Posterior cingulate gyrus (tissue), 11 donors: ENCODE measurements around the gene NEK7.
"Not testable (repeated sequence)": the region's sequence is repeated elsewhere in the genome, so short reads cannot be mapped to it uniquely, and the experiment has no call there.

Experiments used
- DNase-seq, 10 donors: peaks; one replicate each; pipeline versions ENCODE4 v3.0.0 to v3.0.0-alpha.2; 2020 to 2021; ENCODE audit warnings: mixed read lengths in 3 of 10
- intact Hi-C: fragments of 100-400 bp; cut with DNase I; formaldehyde crosslinking; loops from one replicate; pipeline ENCODE4 v1.15.1; 2023

Gene NEK7

GRCh38 chr1:198275597-198275996, 118.8 kb downstream of the NEK7 start:
- no peak for DNase-seq
- intact Hi-C loops: no loop called here

DNA sequence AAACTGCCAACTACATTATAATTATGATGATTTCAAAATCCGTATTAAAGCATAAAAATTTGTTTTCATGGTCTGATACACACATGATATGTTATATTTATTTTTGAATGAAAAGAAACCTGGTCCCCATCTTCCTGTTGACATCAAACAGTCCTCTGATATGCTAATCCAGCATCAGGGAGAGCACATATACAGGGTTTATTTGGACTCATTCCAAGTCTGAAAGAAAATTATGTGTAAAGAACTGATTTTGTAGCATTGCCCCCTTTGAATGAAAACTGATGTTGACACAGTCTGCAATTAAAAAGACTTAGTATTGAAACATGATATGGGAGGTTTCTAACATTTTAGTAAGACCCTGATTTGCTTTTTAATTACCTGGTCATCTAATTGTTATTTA, 119.4 kb downstream of the NEK7 start:
- DNase-seq: no peak
- intact Hi-C loops: no loop called here

DNA sequence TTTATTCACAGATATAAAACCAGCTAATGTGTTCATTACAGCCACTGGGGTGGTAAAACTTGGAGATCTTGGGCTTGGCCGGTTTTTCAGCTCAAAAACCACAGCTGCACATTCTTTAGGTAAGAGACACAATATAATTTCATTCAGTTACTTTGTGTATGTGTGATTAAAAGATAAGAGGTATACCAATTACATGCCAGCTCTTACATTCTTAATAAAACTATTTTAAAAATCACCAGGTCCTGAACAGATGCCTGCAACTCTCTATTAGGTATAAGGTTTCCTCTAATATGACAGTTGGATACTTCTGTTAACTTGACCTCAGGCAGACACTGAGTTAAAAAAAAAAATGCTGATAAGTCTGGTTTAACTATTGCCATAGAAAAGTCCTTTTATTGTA, 122.1 kb downstream of the NEK7 start:
- intact Hi-C loops: no loop called here
- DNase-seq: no peak

DNA sequence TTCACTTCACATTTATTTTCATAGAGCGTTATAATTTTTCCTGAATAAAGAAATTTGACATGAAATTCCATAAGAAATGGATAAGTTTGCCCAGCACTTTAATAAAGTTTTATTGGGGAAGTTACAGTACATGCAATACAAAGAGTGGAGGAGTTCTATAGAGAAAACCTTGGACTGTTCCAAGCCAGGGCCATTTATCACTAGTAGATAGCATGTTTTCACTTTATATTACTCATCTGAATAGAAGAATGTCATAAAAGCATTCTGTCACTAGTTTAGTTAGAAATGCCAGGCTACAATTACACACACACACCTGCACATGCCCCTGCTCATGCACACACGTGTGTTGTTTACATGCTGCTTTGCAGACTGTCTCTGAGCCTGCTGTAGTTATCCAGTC, 123.3 kb downstream of the NEK7 start:
- intact Hi-C loops: no loop called here
- DNase-seq: no peak

DNA sequence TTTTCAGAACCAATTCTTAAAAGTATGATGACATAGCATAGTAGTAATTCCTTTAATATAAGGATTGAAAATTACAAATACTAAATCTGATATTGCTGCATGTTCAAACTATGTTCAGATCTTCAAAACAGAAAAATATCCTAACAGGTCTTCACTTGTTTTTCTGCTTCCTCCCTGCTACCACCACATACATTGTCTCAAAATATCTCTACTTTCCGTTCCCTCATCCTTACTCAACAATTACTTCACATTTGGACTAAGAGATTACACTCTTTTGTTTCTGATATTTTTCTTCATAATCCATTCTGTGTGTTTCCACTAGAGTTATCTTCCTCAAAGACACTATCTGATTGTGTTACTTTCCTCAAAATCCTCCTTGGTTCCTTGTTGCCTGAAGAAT, 125.1 kb downstream of the NEK7 start:
- no peak for DNase-seq
- intact Hi-C loops: no loop called here

- intact Hi-C loops: no loop called here
- DNase-seq: no peak
These were observed 126.4 kb downstream of the NEK7 start for GRCh38 chr1:198283222-198283621.

GRCh38 chr1:198287916-198288315, 131.1 kb downstream of the NEK7 start:
- intact Hi-C loops: no loop called here
- DNase-seq: no peak

GRCh38 chr1:198290089-198290683, 133.4 kb downstream of the NEK7 start:
- peak in 1 of 10 donors; percentile 43 for DNase-seq
- intact Hi-C loops: no loop called here

GRCh38 chr1:198291036-198291435, 134.2 kb downstream of the NEK7 start:
- intact Hi-C loops: no loop called here
- DNase-seq: no peak

- no peak for DNase-seq
- intact Hi-C loops: no loop called here
These were observed 135.1 kb downstream of the NEK7 start for GRCh38 chr1:198291924-198292323.

DNA sequence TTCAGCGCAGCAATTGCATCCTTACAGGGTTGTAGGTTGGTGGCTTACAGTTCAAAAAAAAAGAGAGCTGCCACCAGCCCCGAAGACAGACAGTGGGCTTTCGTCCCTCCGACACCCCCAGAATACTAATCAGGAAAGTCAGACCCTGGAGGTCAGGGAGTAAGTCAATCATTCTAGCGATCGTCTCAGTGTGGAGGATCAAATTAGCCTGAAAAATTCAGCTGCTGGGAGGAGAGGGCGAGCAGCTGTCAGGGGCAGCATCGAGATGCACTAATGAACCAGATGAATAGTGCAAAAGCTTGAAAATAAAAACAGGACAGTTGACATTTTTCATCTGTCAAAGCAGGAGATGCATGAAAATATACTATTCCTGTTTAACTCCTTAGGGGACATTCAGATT, 138.4 kb downstream of the NEK7 start:
- intact Hi-C loops: no loop called here
- DNase-seq: no peak

DNA sequence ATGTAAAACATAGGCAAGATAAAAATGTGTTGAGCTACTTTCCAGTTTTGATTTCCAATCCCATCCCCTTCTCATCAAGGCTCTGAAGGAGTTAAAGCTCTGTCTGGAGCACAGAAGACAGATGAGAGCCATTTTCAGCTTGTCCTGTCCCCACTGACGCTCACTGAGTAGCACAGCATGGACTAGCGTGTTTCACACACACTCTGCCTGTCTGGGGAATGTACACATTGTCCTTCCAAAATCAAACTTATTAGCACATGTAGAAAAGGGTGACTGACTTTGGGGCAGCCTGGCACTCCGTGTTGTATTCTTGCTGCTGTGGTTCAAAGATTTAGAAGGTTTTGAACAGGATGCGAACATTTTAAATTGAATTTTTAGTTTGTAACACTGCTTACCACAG, 139.2 kb downstream of the NEK7 start:
- peak in 5 of 10 donors; percentile 5 to 63 (median 26) for DNase-seq
- intact Hi-C loops: no loop called here

- no peak for DNase-seq
- intact Hi-C loops: no loop called here
These were observed 140.5 kb downstream of the NEK7 start for GRCh38 chr1:198297281-198297680.

- DNase-seq: peak in 6 of 10 donors; percentile 19 to 88 (median 48)
These were observed 141.8 kb downstream of the NEK7 start for GRCh38 chr1:198298640-198299039.

DNA sequence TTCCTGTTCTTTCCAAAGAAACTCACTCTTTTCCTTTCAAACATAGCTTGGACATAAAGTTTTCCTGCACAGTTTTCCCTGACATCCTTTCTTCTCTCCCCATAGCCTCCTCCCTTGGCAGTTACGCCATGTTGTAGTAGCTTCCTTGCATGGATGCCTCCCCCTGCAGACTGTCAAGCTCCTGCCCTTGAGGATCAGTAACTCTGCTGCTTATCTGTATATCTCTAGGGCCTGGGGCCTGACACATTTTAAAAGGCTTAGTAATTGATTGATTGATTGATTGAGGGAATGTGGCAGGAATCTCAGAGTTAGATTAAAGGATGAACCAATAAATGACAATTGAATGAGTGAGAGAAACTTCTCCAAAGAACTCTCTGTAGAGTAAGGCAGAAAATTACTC, 143.7 kb downstream of the NEK7 start:
- intact Hi-C loops: no loop called here
- no peak for DNase-seq

More at GRCh38 chr1:198298640-198299039, 141.8 kb downstream of the NEK7 start:
- intact Hi-C loops: no loop called here

GRCh38 chr1:198304431-198304830, 147.6 kb downstream of the NEK7 start:
- intact Hi-C loops: no loop called here
- DNase-seq: no peak

GRCh38 chr1:198314817-198315216, 158.0 kb downstream of the NEK7 start:
- DNase-seq: peak in 2 of 10 donors; percentile 46 to 76

DNA sequence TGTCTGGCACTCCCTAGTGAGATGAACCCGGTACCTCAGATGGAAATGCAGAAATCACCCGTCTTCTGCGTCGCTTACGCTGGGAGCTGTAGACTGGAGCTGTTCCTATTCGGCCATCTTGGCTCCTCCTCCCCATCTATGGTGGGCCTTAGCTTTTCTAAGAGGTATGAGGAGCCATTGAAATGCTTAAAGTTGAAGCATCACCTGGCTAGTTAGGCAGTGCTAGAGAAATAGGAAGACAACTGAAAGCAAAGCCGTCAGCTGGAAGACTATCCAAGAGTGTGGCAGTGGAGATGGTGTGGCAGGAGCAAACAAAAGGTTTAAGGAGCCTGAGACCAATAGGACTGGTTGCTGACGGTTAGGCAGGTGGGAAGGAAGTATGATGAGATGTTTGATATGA, 158.5 kb downstream of the NEK7 start:
- DNase-seq, intact Hi-C loops: not testable (repeated sequence)

More at GRCh38 chr1:198314817-198315216, 158.0 kb downstream of the NEK7 start:
- intact Hi-C loops: not testable (repeated sequence)

- intact Hi-C loops: no loop called here
- no peak for DNase-seq
These were observed 159.8 kb downstream of the NEK7 start for GRCh38 chr1:198316546-198317100.

- no peak for DNase-seq
- intact Hi-C loops: no loop called here
These were observed 161.3 kb downstream of the NEK7 start for GRCh38 chr1:198318085-198318484.

GRCh38 chr1:198320759-198321158, 164.0 kb downstream of the NEK7 start:
- intact Hi-C loops: no loop called here
- DNase-seq: no peak

- no peak for DNase-seq
- intact Hi-C loops: no loop called here
These were observed 169.4 kb downstream of the NEK7 start for GRCh38 chr1:198326232-198326631.

DNA sequence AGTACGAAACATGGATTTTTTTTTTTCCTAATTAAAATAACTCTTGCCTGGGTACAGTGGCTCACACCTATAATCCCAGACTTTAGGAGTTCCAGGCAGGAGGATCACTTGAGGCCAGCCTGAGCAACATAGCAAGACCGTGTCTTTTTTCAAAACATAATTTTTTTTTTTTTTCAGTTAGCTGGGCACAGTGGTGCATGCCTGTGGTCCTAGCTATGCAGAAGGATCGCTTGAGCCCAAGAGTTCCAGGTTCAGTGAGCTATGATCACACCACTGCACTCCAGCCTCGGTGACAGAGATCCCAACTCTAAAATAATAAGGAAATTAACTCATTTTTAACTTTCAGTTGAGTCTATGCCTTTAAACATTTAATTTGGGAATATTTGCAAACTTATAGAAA, 170.1 kb downstream of the NEK7 start:
- intact Hi-C loops: no loop called here
- DNase-seq: no peak
